HG03103 (cell line): ENCODE results near the gene C19orf73.
"Not testable (repeated sequence)": the region's sequence is repeated elsewhere in the genome, so short reads cannot be mapped to it uniquely, and the experiment has no call there.

Experiments used
- ATAC-seq: cut with Tn5 transposase; IDR thresholded peaks from one replicate; pipeline ENCODE4 v1.9.1; 2021; ENCODE audit warnings: low read depth; ENCODE audit not compliant: unreplicated experiment

The C19orf73 gene

DNA sequence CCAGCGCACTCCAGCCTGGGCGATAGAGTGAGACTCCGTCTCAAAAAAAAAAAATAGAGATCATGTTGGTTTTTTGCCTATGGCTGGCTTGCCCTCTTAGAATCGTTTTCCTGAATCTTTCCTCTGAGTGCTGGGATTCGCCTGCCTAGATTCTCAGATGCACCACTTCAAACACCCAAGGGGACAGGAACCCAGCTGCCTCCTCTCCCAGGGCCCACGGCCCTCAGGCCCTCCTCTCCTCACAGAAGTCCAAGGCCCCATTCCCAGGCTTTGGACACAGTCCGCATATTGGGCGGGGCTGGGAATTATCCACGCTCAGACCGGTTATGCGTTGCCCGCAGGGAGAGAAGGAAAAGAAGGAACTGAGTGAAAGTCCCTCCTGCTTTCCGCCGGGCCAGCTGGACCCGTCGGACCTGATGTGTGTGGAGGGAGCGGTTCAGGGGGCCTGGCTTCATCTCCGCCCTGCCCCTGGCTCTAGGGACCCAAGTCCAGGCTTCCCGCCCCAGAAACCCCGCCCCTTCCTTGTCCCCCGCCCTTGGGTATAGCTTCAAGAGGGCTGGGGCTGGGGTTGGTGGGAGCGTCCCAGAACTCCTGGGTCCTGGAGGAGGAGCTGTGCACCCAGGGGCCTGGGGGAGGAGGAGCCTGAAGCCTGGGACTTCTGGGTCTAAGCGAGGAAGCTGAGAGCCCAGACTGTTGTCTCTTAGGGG lies 6.2 kb upstream of the C19orf73 start:
- no peak for ATAC-seq

GRCh38 chr19:49123285-49123684 lies 4.3 kb upstream of the C19orf73 start:
- not testable (repeated sequence) for ATAC-seq

DNA sequence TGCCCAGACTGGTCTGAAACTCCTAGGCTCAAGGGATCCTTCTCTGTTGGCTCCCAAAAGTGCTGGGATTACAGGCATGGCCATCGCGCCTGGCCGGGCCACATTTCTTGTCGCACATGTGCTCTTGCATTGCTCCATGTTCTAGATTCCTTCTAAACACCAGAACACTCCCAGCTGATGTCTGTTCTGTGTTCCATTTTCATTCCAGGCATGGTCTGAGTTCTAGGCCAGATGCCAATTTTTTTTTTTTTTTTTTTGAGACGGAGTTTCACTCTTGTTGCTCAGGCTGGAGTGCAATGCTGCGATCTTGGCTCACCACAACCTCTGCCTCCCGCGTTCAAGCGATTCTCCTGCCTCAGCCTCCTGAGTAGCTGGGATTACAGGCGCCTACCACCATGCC lies 2.9 kb upstream of the C19orf73 start:
- not testable (repeated sequence) for ATAC-seq

DNA sequence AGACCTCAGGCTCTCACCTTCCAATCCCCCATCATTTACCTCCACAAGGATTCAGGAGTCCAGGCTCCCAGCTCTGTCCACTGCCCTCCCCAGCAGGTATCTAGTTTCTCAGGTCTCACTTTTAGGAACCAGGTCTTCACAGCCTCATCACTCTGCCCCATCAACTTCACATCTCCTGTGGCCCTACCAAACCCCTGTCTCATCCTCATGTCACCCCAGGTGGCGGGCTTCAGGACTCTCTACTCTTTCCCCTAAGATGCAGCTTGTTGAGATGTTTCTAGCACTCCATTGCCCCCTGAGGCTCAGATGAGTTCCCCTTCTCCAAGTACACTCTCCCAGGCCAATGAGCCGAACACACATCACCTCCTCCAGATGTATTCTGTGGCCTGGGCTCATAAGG lies 1.9 kb upstream of the C19orf73 start:
- no peak for ATAC-seq

DNA sequence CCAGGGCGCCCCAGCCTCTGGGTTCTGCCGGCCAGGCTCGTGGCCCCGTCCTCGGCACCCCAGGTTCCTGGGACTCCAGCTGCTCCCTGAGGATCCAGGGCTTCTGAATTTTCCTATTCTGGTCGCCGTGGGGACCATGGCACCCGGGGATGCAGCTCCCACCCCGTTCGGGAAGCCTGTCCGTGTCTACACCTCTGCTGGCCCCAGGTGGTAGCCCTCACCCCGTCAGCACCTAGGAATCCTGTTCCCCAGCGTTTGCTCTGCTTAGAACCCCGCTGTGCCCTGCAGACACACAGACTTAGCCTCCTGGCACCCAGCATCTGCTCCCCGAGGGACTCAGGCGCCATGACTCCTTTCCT lies 1.4 kb upstream of the C19orf73 start:
- no peak for ATAC-seq

GRCh38 chr19:49119411-49120324 lies 725 bp upstream of the C19orf73 start, which contains the start of gene PPFIA3:
PPFIA3 (plus strand) TSS chr19:49119544; CDS start chr19:49127874, 8,330 bp downstream.
- no peak for ATAC-seq

DNA sequence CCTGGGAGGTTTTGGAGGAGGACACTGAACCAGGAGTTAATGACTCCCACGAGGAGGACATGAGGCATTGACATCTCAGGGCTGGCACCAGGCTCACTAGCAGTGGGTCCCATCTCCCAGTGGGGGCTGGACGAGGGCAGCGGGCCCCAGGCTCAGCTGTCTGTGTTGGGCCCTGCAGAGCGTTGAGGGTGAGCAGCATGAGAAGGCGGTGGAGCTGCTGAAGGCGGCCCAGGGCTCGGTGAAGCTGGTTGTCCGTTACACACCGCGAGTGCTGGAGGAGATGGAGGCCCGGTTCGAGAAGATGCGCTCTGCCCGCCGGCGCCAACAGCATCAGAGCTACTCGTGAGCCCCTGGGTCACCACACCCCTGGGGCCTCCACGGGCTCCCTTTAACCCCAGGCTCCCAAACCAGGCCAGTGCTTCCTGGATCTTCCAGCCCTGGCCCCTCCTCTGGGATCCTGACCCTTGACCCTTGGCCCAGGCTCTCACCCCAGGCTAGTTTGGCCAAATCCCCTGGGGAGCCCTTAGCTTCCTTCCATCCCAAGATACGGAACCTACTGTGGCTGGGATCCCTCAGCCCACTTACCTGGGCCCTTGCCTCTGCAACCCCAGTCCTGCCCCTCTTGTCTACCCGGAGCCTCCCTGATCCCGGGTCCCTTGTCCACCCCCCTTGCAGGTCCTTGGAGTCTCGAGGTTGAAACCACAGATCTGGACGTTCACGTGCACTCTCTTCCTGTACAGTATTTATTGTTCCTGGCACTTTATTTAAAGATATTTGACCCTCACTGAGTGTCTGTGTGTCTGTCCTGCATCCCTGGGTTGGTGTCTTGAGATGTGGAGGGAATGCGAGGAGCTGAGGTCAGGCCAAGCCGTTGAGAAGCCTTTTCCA lies 1.0 kb downstream of the C19orf73 start:
- no peak for ATAC-seq

- no peak for ATAC-seq
Observed at GRCh38 chr19:49116544-49116943, 2.4 kb downstream of the C19orf73 start.

- no peak for ATAC-seq
Observed at GRCh38 chr19:49114630-49115363, 4.1 kb downstream of the C19orf73 start.

DNA sequence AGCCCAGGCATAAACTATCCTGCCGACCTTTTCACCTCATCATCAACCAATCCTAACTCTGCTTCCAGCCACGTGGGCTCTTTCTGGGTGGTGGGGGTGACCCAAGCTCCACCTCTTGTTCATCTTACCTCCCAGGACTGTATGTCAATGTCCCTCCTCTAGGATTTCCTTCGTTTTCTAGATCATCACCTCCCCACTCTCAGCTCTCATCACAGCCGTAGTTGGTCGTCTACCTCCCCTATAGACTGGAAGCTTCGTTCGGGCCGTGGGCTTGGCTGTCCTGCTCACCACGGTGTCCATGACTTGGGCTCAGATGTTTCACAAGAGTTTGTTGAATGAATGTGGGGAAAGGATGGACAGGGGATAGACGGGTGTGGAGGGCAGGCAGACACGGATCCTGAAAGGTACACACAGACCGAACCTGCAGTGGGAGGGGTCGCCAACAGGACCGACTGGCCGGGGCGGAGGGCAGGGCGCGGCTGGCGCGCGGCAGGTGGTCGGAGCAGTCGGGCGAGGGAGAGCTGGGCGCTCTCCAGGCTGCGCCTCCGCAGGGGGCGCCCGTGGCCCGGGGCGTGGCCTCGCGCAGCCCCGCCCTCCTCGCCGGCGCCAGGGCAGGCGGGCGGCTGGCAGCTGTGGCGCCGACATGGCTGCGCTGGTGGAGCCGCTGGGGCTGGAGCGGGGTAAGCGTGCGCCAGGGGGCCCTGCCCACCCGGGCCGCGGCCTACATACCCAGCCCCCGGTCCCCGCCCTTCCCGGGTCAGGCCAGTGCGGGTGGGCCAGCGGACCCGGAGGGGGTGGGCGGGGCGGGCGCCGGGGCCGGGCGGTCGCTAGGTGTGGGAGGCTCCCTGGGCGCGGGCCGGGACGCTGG lies 4.9 kb downstream of the C19orf73 start, which contains the start of gene LIN7B:
Gene LIN7B, plus strand, starts transcription at position 609 of the 868 bp plus-strand sequence. Its CDS starts 35 bp downstream, at position 644.
- ATAC-seq, result no peak

- no peak for ATAC-seq
Observed at GRCh38 chr19:49111218-49111998, 7.5 kb downstream of the C19orf73 start.

DNA sequence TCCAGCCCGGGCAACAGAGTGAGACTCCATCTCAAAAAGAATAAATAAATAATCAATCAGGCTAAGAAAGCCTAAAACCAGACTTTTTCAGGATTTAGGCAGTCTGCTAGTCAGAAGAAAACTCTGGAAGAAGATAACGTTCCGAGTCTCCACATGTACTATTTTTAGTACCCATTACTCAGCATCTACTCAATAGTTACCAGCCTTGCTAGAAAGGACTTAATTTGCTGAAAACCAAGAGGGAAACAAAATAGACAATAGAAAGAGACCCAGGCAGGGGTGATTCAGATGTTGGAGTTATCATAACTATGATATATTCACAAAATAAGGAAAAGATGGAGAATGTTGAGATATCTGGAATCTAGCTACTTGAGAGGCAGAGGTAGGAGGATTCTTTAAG lies 8.4 kb downstream of the C19orf73 start:
- ATAC-seq, result no peak

DNA sequence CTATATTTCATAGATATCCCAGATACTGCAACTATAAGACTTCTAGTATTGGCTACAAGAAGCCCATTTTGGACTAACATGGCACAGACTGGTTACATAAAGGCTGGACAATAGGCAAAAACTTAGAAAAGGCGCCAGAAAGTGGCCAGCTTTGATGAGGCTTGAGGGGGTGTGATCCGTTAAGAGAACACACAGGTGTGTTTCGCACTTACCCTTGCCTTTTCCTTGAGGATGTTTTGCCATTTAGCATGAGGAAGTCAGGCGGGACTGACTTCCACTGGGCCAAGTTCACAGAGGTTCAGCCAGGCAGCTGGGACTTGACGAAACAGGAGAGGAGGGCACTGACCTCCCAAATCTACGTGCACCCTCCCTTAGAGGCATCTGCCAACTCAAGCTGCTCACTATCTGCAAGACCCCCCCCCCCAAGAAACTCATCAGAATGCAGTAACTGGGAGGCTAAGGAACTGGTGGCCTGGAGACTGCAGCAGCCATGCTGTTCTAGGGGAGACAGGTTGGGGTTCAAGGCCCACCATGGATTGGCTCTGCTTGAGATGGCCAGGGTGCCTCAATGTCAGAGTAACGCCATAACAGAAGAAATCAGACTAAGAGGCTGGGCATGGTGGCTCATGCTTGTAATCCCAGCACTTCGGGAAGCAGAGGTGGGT lies 9.2 kb downstream of the C19orf73 start:
- no peak for ATAC-seq

GRCh38 chr19:49109051-49109450 lies 9.9 kb downstream of the C19orf73 start:
- ATAC-seq, result no peak

GRCh38 chr19:49107625-49108459 lies 11.1 kb downstream of the C19orf73 start:
- no peak for ATAC-seq

DNA sequence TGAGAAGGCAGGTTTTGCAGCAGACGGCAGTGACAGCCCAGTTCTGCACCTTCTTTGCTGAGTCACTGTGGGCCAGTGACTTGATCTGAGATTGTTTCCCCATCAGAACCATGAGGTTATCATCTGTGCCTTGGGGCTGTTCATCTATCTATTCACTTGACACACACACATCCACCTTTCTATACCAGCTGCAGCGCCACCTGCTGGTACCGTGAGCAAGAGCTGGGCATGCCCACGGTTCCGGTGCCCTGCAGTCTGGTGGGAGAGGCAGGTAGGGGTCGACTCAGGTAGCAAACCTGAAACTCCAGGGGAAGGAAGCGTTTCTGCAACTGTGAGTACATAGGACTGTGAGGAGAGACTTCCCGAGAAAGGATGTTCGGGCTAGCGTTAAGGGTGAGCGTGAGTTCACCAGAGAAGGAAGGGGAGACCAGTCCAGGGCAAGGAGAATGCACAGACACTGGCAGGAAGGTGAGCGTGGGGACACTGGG lies 12.3 kb downstream of the C19orf73 start:
- no peak for ATAC-seq
